HCT116 (cell line): ENCODE data around the gene COA3. TPM values are rescaled to one million over a fixed set of nuclear protein-coding genes. Genes with fewer than 3 reads are reported as not detected.

Experiments used
- ATAC-seq: fragments of 200-7000 bp; cut with Tn5 transposase; 2 replicates; pipeline ENCODE4 v1.9.1; 2020; ENCODE audit warnings: mild to moderate bottlenecking, moderate library complexity
- BruUV-seq: library from RNA; stranded (reverse); fragments of 400-500 nt; replicated peaks from 2 replicates; lab custom pipeline; 2021; lab: Mats Ljungman, UMichigan
- CTCF ChIA-PET: fragments of 300-600 bp; sonication (Branson Sonifier 250); formaldehyde crosslinking; loops from one replicate; lab custom pipeline; 2021; ENCODE audit warnings: antibody characterized with exemption; lab: Charles Lee
- POLR2A ChIA-PET: fragments of 300-600, 350-600 bp; sonication (Branson Sonifier 250); formaldehyde crosslinking; loops from one replicate; lab custom pipeline; 2021; ENCODE audit warnings: antibody characterized with exemption; lab: Charles Lee
- RAD21 ChIA-PET, 2 experiments: fragments of 300-600 bp; sonication (Branson Sonifier 250); formaldehyde crosslinking; loops; one replicate each; lab custom pipeline; 2023; ENCODE audit warnings: low total read pairs in 2 of 2; ENCODE audit not compliant: uncharacterized antibody in 2 of 2, unreplicated experiment in 2 of 2, low non-redundant PET in 1 of 2; lab: Charles Lee
- DNase-seq: peaks from one replicate; pipeline ENCODE4 v3.0.0-alpha.2; 2010; ENCODE audit warnings: low read depth, low spot score
- H2AFZ ChIP-seq: fragments of 200-600 bp; shearing (Covaris generic), sonication (generic); 2 replicates; pipeline ENCODE4 v1.6.1; 2017; ENCODE audit warnings: low read depth, mixed run types, mixed read lengths, antibody characterized with exemption, low read length; ENCODE audit not compliant: poor library complexity, severe bottlenecking
- H3K27ac ChIP-seq: 2 replicates; pipeline ENCODE4 v1.5.1; 2012; ENCODE audit warnings: low read depth, low read length
- H3K27me3 ChIP-seq: fragments of 200-600 bp; sonication (generic); 2 replicates; pipeline ENCODE4 v1.6.1; 2016; ENCODE audit warnings: mixed run types, low read length, mixed read lengths; ENCODE audit not compliant: insufficient read depth
- H3K36me3 ChIP-seq, 2 experiments: fragments of 200-500 bp in 1 of 2; fragments of 200-600 bp in 1 of 2; sonication (Bioruptor generic) in 1 of 2; sonication (generic) in 1 of 2; 2 replicates each; pipeline versions ENCODE4 v1.5.1 to v1.6.1; 2014 to 2016; ENCODE audit warnings: low read length in 2 of 2, inconsistent platforms in 1 of 2, mixed read lengths in 1 of 2, mixed run types in 1 of 2; ENCODE audit not compliant: insufficient read depth in 2 of 2, control insufficient read depth in 1 of 2
- H3K4me1 ChIP-seq, 2 experiments: fragments of 200-600 bp in 1 of 2; sonication (generic) in 1 of 2; 2 replicates each; pipeline versions ENCODE4 v1.5.1 to v1.6.1; 2012 to 2017; ENCODE audit warnings: low read length in 2 of 2, inconsistent platforms in 1 of 2, mild to moderate bottlenecking in 1 of 2, mixed read lengths in 1 of 2, mixed run types in 1 of 2, moderate library complexity in 1 of 2; ENCODE audit not compliant: insufficient read depth in 2 of 2, control insufficient read depth in 1 of 2
- H3K4me2 ChIP-seq: fragments of 200-600 bp; sonication (generic); 2 replicates; pipeline ENCODE4 v1.6.1; 2017; ENCODE audit warnings: mixed run types, low read length, mixed read lengths
- H3K4me3 ChIP-seq, 2 experiments: fragments of 200-600 bp in 1 of 2; sonication (generic) in 1 of 2; replicated peaks in 1 of 2; 2 replicates each; pipeline ENCODE4 v1.5.1; 2011 to 2016; ENCODE audit warnings: low read length in 2 of 2, control low read depth in 1 of 2, low read depth in 1 of 2, mild to moderate bottlenecking in 1 of 2, mixed read lengths in 1 of 2, mixed run types in 1 of 2
- H3K79me2 ChIP-seq: fragments of 200-600 bp; sonication (generic); 2 replicates; pipeline ENCODE4 v1.6.1; 2017; ENCODE audit warnings: mild to moderate bottlenecking, mixed run types, low read length, moderate library complexity, mixed read lengths; ENCODE audit not compliant: insufficient read depth
- H3K9ac ChIP-seq: fragments of 200-600 bp; sonication (generic); 2 replicates; pipeline ENCODE4 v1.6.1; 2016; ENCODE audit warnings: low read length, mixed read lengths
- H3K9me2 ChIP-seq: fragments of 200-600 bp; sonication (generic), shearing (Covaris generic); 2 replicates; pipeline ENCODE4 v1.6.1; 2017; ENCODE audit warnings: mixed run types, mild to moderate bottlenecking, moderate library complexity; ENCODE audit not compliant: insufficient read depth
- H3K9me3 ChIP-seq, 2 experiments: fragments of 200-500 bp in 1 of 2; fragments of 200-600 bp in 1 of 2; sonication (Bioruptor generic) in 1 of 2; sonication (generic) in 1 of 2; 2 replicates each; pipeline ENCODE4 v1.6.1; 2014 to 2017; ENCODE audit warnings: low read length in 2 of 2, mixed read lengths in 2 of 2, inconsistent platforms in 1 of 2, low read depth in 1 of 2, mild to moderate bottlenecking in 1 of 2, mixed run types in 1 of 2, moderate library complexity in 1 of 2; ENCODE audit not compliant: control insufficient read depth in 1 of 2, insufficient read depth in 1 of 2
- H4K20me1 ChIP-seq: fragments of 200-600 bp; sonication (generic), shearing (Covaris generic); 2 replicates; pipeline ENCODE4 v1.6.1; 2017; ENCODE audit warnings: mixed run types, mild to moderate bottlenecking, moderate library complexity; ENCODE audit not compliant: insufficient read depth
- CBX3 ChIP-seq: IDR thresholded peaks from 2 replicates; pipeline ENCODE4 v1.6.1; 2012; ENCODE audit warnings: low read depth
- EGR1 ChIP-seq: IDR thresholded peaks from 2 replicates; pipeline ENCODE4 v1.6.1; 2012; ENCODE audit warnings: low read depth
- ELF1 ChIP-seq: IDR thresholded peaks from 2 replicates; pipeline ENCODE4 v1.6.1; 2012; ENCODE audit warnings: low read depth, borderline replicate concordance
- EZH2 ChIP-seq: fragments of 200-600 bp; sonication (generic); IDR thresholded peaks from 2 replicates; pipeline ENCODE4 v1.6.1; 2017; ENCODE audit warnings: antibody characterized with exemption, mixed run types
- EZH2phosphoT487 ChIP-seq: fragments of 200-600 bp; IDR thresholded peaks from 2 replicates; pipeline ENCODE4 v1.6.1; 2018; ENCODE audit warnings: antibody characterized with exemption, borderline replicate concordance
- FOSL1 ChIP-seq: IDR thresholded peaks from 2 replicates; pipeline ENCODE4 v1.6.1; 2012; ENCODE audit warnings: low read depth
- POLR2A ChIP-seq: IDR thresholded peaks from 2 replicates; pipeline ENCODE4 v1.7.0; 2011; ENCODE audit warnings: borderline replicate concordance; ENCODE audit not compliant: insufficient read depth, insufficient read length; ENCODE audit errors: extremely low read depth
- POLR2AphosphoS5 ChIP-seq: IDR thresholded peaks from 2 replicates; pipeline ENCODE4 v1.6.1; 2011; ENCODE audit warnings: mild to moderate bottlenecking, low read depth, low read length, moderate library complexity
- SP1 ChIP-seq: IDR thresholded peaks from 2 replicates; pipeline ENCODE4 v1.6.1; 2012; ENCODE audit warnings: low read depth
- SRF ChIP-seq: IDR thresholded peaks from 2 replicates; pipeline ENCODE4 v1.6.1; 2012; ENCODE audit warnings: low read depth
- YY1 ChIP-seq: IDR thresholded peaks from 2 replicates; pipeline ENCODE4 v1.6.1; 2011; ENCODE audit warnings: low read length, low read depth, moderate library complexity, mild to moderate bottlenecking; ENCODE audit not compliant: insufficient replicate concordance; ENCODE audit errors: extremely low read depth
- ZFX ChIP-seq: fragments of 450-650 bp; IDR thresholded peaks from 2 replicates; pipeline ENCODE4 v1.6.1; 2017
- ZNF274 ChIP-seq: fragments of 200-500 bp; sonication (Bioruptor generic); IDR thresholded peaks from 2 replicates; pipeline ENCODE4 v1.6.1; 2014; ENCODE audit warnings: mild to moderate bottlenecking, low read depth, low read length, inconsistent platforms
- intact Hi-C: fragments of 100-400 bp; cut with micrococcal nuclease; formaldehyde crosslinking; loops from 2 replicates; pipeline ENCODE4 v1.10.0; 2022
- total RNA-seq: library from RNA; stranded (reverse); gene quantifications from one replicate; pipeline ENCODE4 v1.2.1, GENCODE V29; 2021; ENCODE audit not compliant: unreplicated experiment
- TF ChIP-seq, protein P1 (sequence below), 3 experiments: fragments of 200-600 bp in 1 of 3; sonication (generic) in 1 of 3; IDR thresholded peaks in 2 of 3; conservative IDR thresholded peaks in 1 of 3; 2 replicates each; pipeline ENCODE4 v1.5.1; 2012 to 2017; ENCODE audit warnings: low read depth in 2 of 3, low read length in 2 of 3, antibody characterized with exemption in 1 of 3, borderline replicate concordance in 1 of 3, control low read depth in 1 of 3, mild to moderate bottlenecking in 1 of 3, mixed read lengths in 1 of 3, mixed run types in 1 of 3, moderate library complexity in 1 of 3; ENCODE audit not compliant: insufficient read depth in 1 of 3
- TF ChIP-seq, protein P2 (sequence below): IDR thresholded peaks from 2 replicates; pipeline ENCODE4 v1.6.1; 2011; ENCODE audit warnings: mild to moderate bottlenecking, low read length, moderate library complexity; ENCODE audit not compliant: insufficient replicate concordance; ENCODE audit errors: extremely low read depth
- TF ChIP-seq, protein P3 (sequence below): IDR thresholded peaks from 2 replicates; pipeline ENCODE4 v1.6.1; 2012

The COA3 gene
- total RNA-seq, 1 experiment from 2014 or later, result 37.1 TPM

DNA sequence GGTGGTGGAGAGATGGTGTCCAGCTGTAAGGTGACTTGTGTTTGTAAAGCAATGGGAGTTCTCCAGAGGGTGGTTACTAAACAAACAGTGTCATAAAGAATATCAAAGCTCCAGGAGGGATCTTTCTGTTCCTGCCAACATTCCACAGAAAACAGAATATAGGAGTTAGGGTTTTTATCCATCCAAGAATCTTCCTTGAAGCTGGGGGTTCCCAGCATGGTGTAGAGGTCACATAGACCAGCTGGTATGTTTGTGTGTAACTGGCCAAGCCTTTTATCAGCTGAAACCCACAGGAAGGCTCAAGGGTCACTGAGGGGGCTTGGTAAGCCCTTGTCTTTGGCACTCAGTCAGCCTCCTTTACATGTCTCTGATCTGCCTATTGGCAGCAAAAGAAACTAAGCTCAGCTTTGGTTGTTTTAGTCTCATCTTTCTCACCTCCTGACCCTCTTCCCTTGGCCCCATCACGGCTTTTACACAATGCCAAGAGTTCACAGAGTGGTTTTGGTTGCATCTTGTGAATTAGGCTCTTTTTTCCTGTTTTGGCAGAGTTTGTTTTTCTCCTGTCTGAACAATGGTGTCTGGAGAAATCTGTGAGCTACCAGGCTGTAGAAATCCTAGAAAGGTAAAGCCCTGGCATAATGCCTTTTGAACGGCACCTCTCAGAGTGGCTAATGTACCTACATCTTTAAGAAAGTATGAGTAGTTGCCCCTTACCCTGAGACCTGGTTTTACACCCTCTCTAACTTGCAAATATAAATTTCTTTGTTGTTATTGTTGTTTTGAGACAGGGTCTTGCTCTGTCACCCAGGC, 4.8 kb upstream of the COA3 start:
- Histone ChIP-seq H4K20me1 (no peaks in the 10 kb centered on the region), H3K4me2 (no peak overlapping the region), H3K9me2 (no peaks in the 10 kb centered on the region), H3K27me3 (no peaks in the 10 kb centered on the region), H2AFZ (no peak overlapping the region), H3K79me2 (no peaks in the 10 kb centered on the region), H3K36me3 (no peaks in the 10 kb centered on the region), H3K4me3 (no peak overlapping the region), H3K4me1 (no peaks in the 10 kb centered on the region), H3K9ac (no peak overlapping the region), H3K27ac (no peak overlapping the region), H3K9me3 (no peaks in the 10 kb centered on the region)
- intact Hi-C loops, result no loop called here
- no peak for DNase-seq
- CTCF ChIA-PET, result interaction anchor here (0.8 to 2.3 kb wide), 3 partner anchors 21 to 225 kb away, joined by 3 to 11 read pairs (median 5); partner anchors contain the start of gene BECN1
- POLR2A ChIA-PET, result no interaction called here
- RAD21 ChIA-PET, result no interaction called here
- TF ChIP-seq POLR2A (no peak), CBX3 (no peak), SRF (no peak), EGR1 (no peak), ZNF274 (no peak), EZH2 (no peak), YY1 (no peak), FOSL1 (no peak), POLR2AphosphoS5 (no peak), SP1 (no peak), ZFX (no peak), EZH2phosphoT487 (no peak), ELF1 (no peak)
- TF ChIP-seq, protein P1, sequence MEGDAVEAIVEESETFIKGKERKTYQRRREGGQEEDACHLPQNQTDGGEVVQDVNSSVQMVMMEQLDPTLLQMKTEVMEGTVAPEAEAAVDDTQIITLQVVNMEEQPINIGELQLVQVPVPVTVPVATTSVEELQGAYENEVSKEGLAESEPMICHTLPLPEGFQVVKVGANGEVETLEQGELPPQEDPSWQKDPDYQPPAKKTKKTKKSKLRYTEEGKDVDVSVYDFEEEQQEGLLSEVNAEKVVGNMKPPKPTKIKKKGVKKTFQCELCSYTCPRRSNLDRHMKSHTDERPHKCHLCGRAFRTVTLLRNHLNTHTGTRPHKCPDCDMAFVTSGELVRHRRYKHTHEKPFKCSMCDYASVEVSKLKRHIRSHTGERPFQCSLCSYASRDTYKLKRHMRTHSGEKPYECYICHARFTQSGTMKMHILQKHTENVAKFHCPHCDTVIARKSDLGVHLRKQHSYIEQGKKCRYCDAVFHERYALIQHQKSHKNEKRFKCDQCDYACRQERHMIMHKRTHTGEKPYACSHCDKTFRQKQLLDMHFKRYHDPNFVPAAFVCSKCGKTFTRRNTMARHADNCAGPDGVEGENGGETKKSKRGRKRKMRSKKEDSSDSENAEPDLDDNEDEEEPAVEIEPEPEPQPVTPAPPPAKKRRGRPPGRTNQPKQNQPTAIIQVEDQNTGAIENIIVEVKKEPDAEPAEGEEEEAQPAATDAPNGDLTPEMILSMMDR (IDR thresholded peaks at IDR 0.05 in 2 of 3, conservative IDR thresholded peaks at IDR 0.05 in 1 of 3; ENCODE audit: borderline replicate concordance in 1 of 3, insufficient read depth in 1 of 3, low read depth in 2 of 3, low read length in 2 of 3), result no peak
- TF ChIP-seq, protein P2, sequence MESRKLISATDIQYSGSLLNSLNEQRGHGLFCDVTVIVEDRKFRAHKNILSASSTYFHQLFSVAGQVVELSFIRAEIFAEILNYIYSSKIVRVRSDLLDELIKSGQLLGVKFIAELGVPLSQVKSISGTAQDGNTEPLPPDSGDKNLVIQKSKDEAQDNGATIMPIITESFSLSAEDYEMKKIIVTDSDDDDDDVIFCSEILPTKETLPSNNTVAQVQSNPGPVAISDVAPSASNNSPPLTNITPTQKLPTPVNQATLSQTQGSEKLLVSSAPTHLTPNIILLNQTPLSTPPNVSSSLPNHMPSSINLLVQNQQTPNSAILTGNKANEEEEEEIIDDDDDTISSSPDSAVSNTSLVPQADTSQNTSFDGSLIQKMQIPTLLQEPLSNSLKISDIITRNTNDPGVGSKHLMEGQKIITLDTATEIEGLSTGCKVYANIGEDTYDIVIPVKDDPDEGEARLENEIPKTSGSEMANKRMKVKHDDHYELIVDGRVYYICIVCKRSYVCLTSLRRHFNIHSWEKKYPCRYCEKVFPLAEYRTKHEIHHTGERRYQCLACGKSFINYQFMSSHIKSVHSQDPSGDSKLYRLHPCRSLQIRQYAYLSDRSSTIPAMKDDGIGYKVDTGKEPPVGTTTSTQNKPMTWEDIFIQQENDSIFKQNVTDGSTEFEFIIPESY, result no peak
- TF ChIP-seq, protein P3, sequence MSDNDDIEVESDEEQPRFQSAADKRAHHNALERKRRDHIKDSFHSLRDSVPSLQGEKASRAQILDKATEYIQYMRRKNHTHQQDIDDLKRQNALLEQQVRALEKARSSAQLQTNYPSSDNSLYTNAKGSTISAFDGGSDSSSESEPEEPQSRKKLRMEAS, result no peak
- BruUV-seq, result no TSS peak
- ATAC-seq, result no peak
